GM21529 (cell line): ENCODE measurements around the gene CAPG.
"Not testable (repeated sequence)": the region's sequence is repeated elsewhere in the genome, so short reads cannot be mapped to it uniquely, and the experiment has no call there.

Experiments
- ATAC-seq: cut with Tn5 transposase; IDR thresholded peaks from one replicate; pipeline ENCODE4 v1.9.1; 2021; ENCODE audit not compliant: unreplicated experiment

The CAPG gene, protein sequence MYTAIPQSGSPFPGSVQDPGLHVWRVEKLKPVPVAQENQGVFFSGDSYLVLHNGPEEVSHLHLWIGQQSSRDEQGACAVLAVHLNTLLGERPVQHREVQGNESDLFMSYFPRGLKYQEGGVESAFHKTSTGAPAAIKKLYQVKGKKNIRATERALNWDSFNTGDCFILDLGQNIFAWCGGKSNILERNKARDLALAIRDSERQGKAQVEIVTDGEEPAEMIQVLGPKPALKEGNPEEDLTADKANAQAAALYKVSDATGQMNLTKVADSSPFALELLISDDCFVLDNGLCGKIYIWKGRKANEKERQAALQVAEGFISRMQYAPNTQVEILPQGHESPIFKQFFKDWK

DNA sequence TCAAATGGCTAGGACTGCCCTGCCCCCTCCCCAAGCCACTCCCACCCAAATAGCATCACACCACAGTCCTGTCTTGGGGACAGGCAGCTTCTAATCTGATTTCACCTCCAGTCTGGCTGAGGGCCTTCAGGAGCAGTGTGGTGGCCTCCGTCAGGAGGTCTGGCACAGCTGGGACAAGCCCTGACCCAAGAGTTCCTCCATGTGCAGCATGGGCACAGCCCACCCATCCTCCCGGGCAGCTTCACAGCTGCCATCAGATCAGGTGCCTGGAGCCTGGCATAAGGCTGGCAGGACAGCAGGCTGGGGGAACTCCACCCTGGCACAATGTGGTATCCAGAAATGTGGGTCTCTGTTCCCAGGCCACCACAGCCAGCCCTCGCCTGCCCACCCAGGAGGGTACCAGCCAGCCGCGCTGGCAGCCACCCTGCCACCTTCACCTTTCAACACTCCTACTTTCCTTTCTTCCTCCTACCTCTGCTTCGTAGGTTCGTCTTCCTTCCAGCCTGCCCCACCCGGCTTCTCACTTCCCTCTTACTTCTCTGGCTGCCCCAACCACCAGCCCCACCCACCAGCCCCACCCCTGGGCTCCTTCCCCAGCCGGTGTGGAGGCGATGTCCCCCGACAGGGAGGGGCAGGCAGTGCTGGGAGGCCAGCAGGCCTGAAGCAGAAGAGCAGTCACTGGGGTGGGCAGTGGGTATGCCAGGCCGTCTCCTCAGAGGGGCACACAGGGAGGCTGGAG lies at the start of gene CAPG:
TSS of gene CAPG (minus strand) at position 522 of the 739 bp plus-strand sequence. CDS start 8,221 bp downstream, outside the sequence.
- peak; percentile 79 for ATAC-seq

DNA sequence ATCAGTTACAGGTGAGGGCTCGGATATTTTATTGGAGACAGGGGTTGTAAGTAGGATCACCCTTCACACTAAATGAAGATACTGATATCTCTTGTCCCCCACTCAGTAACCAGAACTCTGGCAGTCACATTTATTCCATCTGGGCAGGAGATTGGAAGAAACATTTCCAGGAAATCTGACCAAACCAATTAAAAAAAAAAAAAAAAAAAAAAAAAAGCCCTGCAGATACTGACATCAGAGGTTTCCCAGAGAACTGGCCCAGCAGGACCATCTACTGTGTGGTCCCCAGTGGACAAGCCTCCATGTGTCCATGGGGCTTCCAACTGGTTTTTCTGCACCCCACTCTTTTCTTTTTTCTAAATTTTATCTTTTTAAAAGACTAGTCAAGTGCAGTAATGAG lies 49.6 kb upstream of the CAPG start:
- no peak for ATAC-seq

DNA sequence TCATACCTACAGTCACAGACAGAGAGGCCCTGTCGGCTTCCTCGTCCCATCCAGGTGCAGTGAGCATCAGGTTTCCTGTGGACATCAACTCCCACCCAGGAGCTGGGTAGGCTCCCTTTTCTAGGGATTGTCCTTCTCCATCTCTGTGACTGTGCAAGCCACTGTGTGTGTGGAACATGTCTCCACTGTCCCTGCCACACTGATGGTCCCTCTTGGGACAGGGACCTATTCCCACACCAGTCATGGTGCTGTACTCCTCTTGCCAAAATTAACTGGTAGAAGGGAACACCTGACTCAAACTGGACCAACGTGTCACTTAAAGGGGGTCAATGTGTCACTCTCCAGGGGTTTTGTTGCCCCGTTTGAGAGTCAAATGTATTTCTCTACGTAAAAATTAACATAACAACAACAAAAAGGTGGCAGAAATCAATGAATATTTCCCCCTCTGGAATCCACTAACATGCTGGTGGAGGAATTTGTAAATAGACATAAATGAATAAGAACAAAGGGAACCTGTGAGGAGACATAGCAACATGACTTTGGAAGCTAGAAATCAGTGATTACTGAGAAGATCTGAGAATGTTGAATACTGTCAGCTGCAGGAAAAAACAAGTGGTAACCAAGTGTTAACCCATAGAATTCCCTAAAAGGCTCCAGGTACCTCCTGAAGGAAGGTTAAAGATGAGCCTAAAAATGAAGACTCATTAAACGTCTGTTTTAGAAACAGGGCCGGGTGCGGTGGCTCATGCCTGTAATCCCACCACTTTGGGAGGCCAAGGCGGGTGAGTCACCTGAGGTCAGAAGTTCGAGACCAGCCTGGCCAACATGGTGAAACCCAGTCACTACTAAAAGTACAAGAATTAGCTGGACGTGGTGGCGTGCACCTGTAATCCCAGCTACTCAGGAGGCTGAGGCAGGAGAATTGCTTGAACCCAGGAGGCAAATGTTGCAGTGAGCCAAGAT lies 48.7 kb upstream of the CAPG start:
- ATAC-seq, result no peak

DNA sequence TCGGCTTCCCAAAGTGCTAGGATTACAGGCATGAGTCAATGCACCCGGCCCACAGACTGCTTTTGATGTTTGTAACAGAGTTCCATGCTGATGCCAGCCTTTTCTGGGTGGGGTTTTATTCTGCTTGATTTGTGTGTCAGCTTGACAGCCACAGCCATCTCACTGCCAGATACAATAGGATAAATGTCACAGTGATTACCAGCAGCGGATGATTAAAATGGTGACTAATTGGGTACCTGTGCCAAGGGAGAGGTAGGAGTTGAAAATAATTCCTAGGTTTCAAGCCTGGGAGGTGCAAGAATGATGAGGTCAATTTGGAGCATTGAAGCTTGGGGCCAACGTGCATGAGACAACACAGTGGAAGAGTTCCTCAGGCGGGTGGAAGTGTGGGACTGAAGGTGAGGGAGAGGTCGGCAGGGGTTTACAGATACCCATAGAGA lies 47.7 kb upstream of the CAPG start:
- no peak for ATAC-seq

DNA sequence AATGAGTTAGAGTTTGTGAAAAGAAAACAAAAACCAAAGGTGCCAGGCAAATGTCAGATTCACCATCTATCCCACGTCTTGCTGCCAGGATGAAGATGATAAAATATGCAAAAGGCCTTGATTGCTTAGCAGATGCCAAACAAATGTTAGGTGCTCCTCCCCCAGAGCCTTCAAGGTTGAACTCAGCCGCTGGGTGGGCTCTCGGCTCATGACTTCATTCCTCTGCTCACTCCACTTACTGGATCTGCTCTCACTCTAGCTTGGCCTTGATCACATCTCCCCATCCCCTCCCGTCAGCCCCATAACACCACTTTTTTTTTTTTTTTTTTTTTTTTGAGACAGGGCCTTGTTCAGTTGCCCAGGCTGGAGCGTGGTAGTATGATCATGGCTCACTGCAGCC lies 46.9 kb upstream of the CAPG start:
- ATAC-seq, result no peak

DNA sequence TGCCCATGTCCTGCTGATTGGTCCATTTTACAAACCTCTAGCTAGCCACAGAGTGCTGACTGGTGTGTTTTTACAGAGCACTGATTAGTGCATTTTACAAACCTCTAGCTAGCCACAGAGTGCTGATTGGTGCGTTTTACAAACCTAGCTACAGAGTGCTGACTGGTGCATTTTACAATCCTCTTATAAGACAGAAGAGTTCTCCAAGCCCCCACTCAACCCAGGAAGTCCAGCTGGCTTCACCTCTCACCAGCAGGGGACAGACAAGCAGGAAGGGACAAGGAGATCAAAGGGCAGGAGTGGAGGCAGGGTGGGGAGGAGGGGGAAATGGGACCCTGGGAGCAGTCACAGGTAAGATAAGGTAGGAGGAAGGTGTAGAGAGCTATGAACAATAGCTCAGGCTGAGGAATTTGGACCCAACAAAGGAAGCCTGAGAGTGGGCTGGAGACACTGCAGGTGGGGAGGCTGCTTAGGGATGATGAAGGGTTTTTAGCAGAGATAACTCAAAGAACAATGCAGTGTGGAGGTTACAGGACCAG lies 45.5 kb upstream of the CAPG start:
- no peak for ATAC-seq

DNA sequence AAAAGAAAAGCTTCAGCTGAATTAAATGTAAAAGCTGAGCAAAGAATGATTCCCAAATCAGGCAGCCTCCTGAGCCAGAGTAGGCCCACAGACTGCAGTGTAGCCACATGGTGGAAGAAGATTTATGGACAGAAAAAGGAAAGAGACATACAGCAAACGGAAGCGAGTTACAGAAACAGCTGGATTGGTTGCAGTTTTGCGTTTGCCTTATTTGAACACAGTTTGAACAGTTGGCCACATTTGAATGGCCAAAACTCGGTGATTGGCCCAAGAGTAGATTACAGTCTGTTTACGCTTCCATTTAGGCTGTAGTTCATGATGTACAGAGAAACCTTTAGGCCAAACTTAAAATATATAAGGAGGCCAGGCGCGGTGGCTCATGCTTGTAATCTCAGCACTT lies 43.4 kb upstream of the CAPG start:
- ATAC-seq, result no peak

DNA sequence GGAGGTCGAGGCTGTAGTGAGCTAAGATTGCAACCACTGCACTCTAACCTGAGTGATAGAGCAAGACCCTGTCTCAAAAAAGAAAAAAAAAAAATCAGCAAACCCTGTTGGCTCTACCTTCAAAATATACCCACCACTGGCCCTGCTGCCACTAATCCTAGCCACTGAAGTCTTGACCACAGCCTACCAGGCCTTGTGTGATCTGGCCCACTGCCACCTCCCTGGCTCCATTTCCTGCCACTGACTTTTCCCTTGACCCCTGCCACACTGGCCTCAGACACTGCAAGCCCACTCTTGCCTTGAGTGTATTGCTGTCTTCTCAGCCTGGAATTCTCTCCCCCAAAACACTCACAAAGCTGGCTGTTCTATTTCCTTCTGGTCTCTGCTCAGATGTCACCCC lies 42.1 kb upstream of the CAPG start:
- no peak for ATAC-seq

DNA sequence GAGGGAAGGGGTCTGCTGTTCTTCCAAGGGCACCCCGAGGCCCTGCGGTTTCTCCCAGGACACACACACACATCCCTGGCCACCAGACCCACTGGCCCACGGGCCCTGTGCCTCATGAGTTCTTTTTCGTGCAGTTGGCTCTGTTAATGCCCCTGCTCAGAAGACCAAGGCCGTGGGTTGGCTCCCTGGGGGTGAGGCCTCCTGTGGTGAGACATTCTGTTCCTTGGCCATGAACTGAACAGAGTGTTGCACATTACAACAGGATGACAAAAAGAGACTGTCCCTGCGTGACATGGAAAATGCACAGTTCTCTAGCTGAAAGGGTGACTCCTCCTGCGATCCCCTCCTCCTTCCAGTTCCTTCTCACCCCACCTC lies 39.0 kb upstream of the CAPG start:
- ATAC-seq, result no peak

DNA sequence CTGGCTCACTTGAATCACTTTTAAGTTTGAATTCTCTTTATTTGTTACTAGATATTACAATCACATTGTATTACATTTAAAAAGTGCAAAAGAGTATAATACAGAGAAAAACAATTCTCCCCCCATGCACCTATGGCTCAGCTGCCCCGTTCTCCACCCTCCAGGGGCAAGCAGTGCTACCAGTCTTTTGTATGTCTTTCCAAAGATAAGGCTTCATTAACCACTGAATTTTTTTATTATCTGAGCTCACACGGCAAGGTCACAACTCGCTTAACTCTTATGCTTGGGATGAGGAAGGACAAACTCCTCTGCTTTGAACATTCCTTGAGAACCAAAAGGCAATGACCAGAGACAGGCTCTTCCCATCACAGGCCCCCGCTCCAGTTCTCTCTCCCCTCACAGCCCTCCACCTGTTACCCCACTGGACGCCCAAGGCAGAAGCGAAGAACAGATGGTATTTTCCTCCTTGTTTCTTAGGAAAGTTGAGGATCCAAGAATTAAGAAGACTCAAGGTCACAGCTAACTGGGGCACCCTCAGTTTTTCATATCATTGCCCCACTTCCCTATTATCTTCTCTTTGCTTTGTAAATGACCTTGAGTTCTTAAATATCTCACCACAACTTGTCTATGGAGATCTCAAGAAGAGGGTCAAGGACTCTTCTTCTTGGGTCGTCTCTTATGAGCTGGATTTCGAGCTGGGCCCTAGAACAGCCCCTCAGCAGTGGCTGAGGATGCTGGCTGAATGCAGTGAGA lies 38.5 kb upstream of the CAPG start:
- ATAC-seq, result no peak

DNA sequence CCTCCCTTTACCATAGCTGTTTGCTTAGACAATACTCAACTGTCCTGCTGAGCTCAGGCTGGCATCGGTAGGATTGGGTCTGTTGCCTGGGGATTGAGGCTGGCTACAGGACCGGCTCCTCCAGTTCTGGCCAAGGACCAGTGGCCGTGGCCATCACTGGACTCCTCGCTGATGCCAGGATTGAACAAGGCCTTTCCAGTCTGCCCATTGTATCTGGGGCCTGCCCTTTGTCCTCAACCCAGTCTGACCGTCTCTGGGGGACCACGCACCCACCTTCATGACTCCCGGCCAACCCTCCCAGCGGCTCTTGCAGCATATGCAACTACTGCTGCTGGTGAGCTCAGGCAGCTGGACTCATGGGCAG lies 37.0 kb upstream of the CAPG start:
- no peak for ATAC-seq

DNA sequence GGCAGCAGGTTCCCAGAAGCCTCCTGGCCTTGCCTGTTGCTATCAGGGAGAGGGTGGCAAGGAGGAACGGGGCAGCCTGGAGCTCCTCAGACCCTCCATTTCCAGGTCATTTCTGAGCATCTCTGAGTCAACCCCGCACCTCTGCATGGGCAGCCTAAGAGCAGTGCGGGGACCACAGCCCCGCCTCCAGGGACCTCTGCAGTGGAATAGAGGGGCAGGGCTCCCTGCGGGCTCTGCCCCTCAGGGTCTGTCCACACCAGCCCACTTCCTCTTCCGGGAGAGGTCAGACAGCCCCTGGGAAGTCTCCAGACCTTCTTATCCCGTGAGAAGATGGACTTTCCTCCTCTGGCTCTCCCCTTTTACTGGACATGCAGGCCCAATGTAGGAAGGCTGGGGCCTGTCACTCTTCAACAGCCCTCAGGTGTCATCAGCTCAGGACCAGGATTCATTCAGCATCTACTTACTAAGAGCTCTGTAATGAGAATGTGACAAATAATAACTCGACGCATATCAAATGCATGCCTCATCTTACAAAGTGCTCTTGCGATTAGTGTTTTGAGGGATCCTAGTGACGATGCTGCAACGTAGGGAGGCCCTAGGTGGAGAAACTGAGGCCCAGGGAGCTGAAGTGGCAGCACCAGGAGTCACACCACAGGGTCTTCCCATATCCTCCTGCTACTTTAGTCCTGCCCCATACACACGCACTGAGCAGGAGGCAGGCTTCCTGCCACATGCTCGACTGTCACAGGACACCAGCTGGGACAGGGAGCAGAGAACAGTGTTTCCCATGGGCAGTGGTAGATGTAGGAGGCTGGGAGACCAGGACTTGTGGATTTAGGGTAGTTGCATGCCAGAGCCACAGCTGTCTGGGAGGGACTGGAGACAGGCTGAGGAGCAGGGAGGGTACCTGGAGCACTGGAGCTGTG lies 36.4 kb upstream of the CAPG start:
- no peak for ATAC-seq

DNA sequence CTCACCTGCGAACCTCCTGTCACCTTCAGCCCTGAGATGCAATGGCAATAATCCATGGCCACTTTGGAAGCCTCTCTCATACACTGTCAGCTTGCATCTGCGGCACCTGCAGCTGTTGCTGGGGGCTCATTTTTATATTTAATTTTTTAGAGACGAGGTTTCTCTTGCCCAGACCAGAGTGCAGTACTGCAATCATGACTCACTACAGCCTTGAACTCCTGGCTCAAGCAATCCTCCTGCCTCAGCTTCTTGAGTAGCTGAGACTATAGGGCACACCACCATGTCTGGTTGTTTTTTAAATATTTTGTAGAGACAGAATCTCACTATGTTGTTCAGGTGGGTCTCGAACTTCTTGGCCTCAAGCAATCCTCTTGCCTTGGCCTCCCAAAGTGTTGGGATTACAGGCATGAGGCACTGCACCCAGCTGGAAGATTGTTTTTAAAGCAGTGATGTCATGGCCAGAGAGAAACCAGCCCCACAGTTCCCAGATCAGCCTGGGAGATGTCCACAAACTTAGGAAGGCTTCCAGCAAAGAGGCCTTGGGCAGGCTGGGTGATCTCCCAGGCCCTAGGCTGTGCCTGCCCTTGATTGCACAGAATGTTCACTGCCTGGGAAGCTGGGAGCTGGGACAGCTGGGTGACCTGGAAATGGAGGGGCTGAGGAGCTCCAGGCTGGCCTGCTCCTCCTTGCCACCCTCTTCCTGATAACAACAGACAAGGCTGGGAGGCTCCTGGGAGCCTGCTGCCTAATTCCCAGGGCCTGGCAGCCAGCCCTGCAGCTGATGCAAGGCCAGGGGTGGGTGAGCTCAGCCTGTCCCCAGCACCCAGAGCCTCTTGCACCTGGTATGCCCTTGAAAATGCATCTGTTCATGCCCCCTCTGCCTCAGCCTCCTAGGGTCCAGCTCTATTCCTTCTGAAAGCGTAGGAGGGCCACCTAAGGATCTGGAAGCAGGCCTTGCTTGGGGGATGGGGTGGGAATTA lies 35.4 kb upstream of the CAPG start:
- no peak for ATAC-seq

DNA sequence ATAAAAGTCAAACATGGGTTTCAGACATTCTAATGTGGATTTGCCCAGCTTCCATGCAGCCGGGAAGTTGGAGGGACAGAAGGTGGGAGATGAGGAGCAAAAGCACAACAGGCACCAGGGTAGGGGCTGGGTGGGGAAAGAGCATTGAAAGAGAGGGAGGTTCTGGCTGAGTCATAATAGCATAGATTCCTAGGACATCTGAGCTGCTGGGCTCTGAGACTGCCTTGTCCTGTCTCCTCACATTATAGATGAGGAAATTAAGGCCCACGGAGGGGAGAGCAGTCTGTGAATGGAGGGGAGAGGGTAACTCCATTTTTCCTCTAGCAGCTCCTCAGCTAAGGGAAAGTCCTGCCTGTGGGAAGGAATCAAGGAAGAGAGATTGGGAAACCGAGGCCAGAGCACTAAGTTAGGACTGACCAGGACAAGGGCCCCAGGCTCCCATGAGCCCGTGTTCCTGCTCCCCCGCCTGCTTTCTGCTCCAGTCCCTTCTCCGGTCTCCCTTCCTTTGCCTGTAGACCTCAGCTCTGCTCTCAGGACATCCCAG lies 34.5 kb upstream of the CAPG start:
- no peak for ATAC-seq

DNA sequence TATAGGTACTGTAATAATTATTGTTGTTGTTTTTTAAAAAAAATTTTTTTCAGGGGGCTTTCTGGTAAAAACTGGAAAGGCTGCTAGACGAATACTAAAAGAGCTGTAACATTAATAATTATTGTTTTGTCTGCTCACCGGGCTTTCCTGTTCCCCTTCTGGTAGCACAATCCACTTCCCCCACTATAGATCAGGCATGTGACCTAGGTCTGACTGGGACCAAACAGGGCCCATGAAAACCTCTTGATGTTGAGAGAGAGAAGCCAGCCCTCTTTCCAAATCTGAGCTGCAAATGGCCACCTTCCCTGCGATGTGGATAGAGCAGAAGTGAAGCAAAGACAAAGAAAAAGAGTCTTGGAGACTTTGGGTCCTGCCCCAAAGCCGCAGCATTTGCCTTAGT lies 31.7 kb upstream of the CAPG start:
- no peak for ATAC-seq

DNA sequence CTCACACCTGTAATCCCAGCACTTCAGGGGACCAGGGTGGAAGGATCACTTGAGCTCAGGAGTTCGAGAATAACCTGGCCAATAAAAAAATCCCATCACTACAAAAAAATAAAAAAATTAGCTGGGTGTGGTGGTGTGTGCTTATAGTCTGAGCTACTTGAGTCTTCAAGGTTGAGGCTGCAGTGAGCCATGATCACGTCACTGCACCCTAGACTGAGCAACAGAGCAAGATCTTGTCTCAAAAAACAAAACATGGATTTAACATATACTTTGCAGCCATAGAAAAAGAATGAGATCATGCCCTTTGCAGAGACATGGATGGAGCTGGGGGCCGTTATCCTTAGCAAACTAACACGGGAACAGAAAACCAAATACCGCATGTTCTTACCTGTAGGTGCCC lies 30.6 kb upstream of the CAPG start:
- ATAC-seq, result no peak

DNA sequence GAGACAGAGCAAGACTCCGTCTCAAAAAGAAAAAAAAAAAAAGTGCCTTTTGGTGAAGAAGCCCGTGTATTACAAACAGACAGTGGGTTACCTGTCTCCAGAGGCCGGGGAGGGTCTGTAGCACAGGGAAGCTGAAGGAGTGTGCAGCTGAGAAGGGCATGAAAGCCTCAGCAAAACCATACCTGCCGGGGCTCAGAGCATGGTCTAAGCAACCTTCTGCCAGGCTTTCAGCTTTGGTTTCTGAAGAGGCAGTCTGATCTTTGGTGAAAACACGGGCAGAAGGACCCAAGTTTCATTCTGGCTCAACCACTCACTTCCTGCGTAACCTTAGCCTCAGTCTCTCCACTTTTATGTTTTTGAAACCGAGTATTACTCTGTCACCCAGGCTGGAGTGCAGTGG lies 29.8 kb upstream of the CAPG start:
- no peak for ATAC-seq

DNA sequence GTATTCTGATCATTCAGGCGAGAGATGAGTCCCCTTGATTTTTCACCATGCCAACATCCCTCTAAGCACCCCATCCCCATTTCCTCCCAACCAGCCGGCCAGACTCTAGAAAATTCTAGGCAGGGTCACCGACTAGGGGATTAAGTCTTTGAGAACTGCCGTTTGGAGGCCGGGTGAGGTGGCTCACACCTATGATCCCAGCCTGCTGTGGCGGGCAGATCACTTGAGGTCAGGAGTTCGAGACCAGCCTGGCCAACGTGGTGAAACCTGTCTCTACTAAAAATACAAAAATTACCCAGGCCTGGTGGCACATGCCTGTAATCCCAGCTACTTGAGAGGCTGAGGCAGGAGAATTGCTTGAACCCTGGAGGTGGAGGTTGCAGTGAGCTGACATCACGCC lies 29.4 kb upstream of the CAPG start:
- ATAC-seq, result not testable (repeated sequence)
